ENCODE measurements around the gene SLC4A5.

DNA sequence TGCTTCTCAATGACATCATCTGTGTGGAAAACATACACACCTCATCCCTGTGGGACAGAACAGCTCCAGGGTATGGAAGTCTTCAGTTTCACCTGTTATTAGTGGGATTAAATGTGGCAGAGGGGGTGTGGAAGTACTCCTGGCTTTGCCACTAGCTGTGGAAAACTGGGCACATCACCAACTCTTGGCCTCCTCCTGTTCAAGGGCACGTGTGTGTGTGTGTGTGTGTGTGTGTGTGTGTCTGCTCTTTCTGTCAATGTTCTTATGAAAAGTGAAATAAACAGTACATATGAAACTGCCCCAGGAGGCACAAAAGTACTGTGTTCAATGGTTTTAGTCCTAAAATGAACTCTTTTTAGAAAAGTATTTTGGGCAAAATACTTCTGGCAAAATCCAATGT, 78.9 kb downstream of the SLC4A5 start:
- TF ChIP-seq POLR2A (IDR thresholded peaks at IDR 0.05) = no peak
- TF ChIP-seq, protein P1, sequence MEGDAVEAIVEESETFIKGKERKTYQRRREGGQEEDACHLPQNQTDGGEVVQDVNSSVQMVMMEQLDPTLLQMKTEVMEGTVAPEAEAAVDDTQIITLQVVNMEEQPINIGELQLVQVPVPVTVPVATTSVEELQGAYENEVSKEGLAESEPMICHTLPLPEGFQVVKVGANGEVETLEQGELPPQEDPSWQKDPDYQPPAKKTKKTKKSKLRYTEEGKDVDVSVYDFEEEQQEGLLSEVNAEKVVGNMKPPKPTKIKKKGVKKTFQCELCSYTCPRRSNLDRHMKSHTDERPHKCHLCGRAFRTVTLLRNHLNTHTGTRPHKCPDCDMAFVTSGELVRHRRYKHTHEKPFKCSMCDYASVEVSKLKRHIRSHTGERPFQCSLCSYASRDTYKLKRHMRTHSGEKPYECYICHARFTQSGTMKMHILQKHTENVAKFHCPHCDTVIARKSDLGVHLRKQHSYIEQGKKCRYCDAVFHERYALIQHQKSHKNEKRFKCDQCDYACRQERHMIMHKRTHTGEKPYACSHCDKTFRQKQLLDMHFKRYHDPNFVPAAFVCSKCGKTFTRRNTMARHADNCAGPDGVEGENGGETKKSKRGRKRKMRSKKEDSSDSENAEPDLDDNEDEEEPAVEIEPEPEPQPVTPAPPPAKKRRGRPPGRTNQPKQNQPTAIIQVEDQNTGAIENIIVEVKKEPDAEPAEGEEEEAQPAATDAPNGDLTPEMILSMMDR (IDR thresholded peaks at IDR 0.05 in 4 of 5, conservative IDR thresholded peaks at IDR 0.05 in 1 of 5) = no peak

All from gastrocnemius medialis (tissue), 4 donors.